Bronchial epithelial cell (primary cell): Measurements from ENCODE around the gene TPK1. TPM values are rescaled to one million over a fixed set of nuclear protein-coding genes. Genes with fewer than 3 reads are reported as not detected.

Experiments
- DNase-seq: peaks from one replicate; pipeline ENCODE4 v3.0.0-alpha.2; 2010; ENCODE audit warnings: low read depth
- FAIRE-seq: peaks from 2 replicates; lab custom pipeline; 2011; peaks lifted over from hg19 to GRCh38; lab: Jason Lieb, UNC
- H3K27me3 ChIP-seq: 2 replicates; pipeline ENCODE4 v1.5.1; 2011; ENCODE audit warnings: low read length; ENCODE audit not compliant: control insufficient read depth, insufficient read depth
- H3K36me3 ChIP-seq: 2 replicates; pipeline ENCODE4 v1.5.1; 2011; ENCODE audit warnings: low read length; ENCODE audit not compliant: control insufficient read depth, insufficient read depth
- H3K4me3 ChIP-seq: 2 replicates; pipeline ENCODE4 v1.5.1; 2011; ENCODE audit warnings: mild to moderate bottlenecking, low read depth, low read length, control low read depth
- total RNA-seq: library from RNA; depleted of rRNA; stranded (reverse); fragments of >200 nt; gene quantifications from 2 replicates; pipeline ENCODE4 v1.2.1, GENCODE V29; 2014
- TF ChIP-seq, protein P1 (sequence below): IDR thresholded peaks from 2 replicates; pipeline ENCODE4 v1.5.1; 2011; ENCODE audit warnings: mild to moderate bottlenecking, moderate library complexity, low read length, control low read depth, inconsistent platforms; ENCODE audit not compliant: insufficient read depth, severe bottlenecking

The TPK1 gene
- total RNA-seq, 1 donor from 2014 or later, result 2.4 TPM

DNA sequence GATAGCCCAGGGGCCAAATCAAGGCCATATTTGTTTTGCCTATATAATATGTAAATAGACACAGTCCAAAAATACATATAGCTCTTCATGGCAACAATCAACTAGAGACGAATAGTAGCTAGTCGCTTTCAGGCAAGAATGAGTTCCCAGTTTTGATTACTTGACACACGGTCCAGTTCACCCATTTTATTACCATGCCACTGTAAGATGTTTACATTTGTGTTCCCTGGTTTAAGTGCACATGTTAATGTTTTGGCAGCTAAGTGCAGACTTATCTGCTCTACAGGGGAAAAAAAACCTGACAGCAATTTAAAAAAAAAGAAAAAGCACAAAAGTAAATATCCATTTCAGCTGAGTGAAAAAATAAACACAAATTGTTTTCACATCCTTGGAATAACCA, 213.1 kb downstream of the TPK1 start:
- no peak for DNase-seq
- TF ChIP-seq, protein P1, sequence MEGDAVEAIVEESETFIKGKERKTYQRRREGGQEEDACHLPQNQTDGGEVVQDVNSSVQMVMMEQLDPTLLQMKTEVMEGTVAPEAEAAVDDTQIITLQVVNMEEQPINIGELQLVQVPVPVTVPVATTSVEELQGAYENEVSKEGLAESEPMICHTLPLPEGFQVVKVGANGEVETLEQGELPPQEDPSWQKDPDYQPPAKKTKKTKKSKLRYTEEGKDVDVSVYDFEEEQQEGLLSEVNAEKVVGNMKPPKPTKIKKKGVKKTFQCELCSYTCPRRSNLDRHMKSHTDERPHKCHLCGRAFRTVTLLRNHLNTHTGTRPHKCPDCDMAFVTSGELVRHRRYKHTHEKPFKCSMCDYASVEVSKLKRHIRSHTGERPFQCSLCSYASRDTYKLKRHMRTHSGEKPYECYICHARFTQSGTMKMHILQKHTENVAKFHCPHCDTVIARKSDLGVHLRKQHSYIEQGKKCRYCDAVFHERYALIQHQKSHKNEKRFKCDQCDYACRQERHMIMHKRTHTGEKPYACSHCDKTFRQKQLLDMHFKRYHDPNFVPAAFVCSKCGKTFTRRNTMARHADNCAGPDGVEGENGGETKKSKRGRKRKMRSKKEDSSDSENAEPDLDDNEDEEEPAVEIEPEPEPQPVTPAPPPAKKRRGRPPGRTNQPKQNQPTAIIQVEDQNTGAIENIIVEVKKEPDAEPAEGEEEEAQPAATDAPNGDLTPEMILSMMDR, result no peak
- H3K4me3 ChIP-seq, result no peak overlapping the region
- no peak for FAIRE-seq
- no peaks in the 10 kb centered on the region for H3K27me3 ChIP-seq
- H3K36me3 ChIP-seq, result no peaks in the 10 kb centered on the region

DNA sequence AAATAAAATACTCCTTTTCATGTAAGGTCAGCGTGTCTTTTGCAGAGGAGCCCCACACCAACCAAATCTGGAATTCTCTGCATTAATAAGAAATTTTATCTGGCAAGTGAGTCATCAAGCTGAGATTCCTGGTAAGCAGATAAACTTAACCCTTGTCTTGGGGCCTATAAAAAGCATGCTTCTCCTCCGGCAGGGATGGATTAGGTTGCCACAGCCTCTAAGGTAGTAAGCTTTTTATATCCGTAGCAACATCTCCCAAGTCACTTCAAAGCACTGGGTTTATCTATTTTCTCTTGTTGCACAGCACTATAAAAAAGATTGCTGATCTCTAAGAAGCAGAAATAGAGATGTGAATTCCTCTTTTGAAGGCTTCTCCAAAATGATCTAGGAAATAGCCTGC, 229.6 kb downstream of the TPK1 start:
- H3K4me3 ChIP-seq, result no peak overlapping the region
- H3K27me3 ChIP-seq, result no peaks in the 10 kb centered on the region
- no peaks in the 10 kb centered on the region for H3K36me3 ChIP-seq
- TF ChIP-seq, protein P1, result no peak
- FAIRE-seq (no peak), DNase-seq (no peak)

DNA sequence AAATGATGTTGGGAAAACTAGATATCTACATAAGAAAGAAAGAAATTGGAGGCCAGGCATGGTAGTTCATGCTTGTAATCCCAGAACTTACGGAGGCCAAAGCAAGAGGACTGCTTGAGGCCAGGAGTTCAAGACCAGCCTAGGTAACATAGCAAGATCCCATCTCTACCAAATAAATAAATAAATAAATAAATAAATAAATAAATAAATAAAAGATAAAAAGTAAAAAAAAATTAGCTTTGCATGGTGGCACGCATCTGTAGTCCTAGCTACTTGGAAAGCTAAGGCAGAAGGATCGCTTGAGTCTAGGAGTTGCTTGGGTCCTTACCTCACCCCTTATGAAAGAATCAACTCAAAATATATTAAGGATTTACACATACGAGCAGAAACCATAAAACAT, 238.9 kb downstream of the TPK1 start:
- Histone ChIP-seq H3K4me3 (no peak overlapping the region), H3K27me3 (no peaks in the 10 kb centered on the region), H3K36me3 (no peaks in the 10 kb centered on the region)
- DNase-seq, result no peak
- no peak for FAIRE-seq
- TF ChIP-seq, protein P1, result no peak

DNA sequence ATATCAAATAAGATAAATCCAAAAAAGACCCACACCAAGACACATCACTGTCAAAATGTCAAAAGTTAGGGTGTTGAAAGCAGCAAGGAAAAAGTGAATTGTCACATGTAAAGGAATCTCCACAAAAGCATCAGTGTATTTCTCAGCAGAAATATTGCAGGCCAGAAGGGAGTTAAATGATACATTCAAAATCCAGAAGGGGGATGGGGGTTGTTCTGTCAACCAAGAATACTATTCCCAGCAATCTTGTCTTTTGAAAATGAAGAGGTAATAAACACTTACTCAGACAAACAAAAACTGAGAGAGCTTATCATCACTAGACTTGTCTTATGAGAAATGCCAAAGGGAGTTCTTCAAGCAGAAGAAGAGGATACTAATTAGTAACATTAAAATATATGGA, 241.3 kb downstream of the TPK1 start:
- no peak for FAIRE-seq

DNA sequence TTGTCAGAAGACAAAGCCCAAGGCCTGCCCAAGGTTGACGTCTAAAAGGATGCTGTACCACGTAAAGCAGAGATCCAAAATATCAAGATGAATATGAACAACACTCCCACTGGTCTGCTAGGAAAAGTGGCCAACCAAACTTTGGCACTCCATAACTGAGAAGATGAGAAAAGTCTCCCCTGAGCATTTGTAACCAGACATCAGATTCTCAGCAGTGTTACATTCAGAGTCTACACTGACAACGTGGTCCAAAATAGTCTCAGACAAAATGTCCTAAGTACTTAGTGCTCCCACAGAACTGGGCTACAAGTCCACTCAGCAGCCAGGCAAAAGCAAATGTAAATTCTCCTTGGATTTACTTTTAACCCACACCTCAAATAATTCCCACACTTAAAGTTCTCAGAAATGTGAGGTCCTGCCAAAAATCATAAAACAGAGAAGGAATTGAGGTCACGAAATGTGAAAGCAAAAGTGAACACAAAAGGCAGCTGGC, 247.2 kb downstream of the TPK1 start:
- H3K27me3 ChIP-seq, result no peaks in the 10 kb centered on the region
- H3K4me3 ChIP-seq, result no peak overlapping the region
- TF ChIP-seq, protein P1, result no peak
- no peaks in the 10 kb centered on the region for H3K36me3 ChIP-seq
- FAIRE-seq, result no peak
- no peak for DNase-seq

More for the DNA sequence above, 241.3 kb downstream of the TPK1 start:
- no peaks in the 10 kb centered on the region for H3K36me3 ChIP-seq
- no peak for DNase-seq
- H3K27me3 ChIP-seq, result no peaks in the 10 kb centered on the region
- H3K4me3 ChIP-seq, result no peak overlapping the region
- TF ChIP-seq, protein P1, result no peak

DNA sequence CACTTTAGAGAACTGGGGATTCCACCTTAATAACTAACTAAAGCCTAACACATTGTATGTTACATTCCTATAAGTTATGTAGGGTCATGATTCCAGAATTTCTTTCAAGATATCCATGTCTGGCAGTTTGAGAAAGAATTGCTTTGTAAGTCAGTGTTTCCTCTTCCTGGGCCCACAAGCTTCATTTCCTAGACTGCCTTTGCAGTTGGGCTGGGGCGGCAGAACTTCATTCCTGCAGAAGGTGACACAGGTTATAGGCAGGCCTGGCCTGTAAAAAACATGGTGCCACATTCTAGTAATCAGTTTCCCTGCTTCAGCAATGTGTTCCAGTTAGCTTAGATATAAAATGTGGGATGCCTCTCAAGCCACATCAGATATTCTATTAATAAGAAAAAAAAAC, 248.2 kb downstream of the TPK1 start:
- FAIRE-seq, result no peak
- no peak overlapping the region for H3K4me3 ChIP-seq
- H3K27me3 ChIP-seq, result no peaks in the 10 kb centered on the region
- DNase-seq, result no peak
- TF ChIP-seq, protein P1, result no peak
- no peaks in the 10 kb centered on the region for H3K36me3 ChIP-seq
